Glutamatergic neuron (in vitro differentiated cells): ENCODE measurements around the gene RBM15. TPM values are rescaled to one million over a fixed set of nuclear protein-coding genes. Genes with fewer than 3 reads are reported as not detected.
A peak's percentile ranks its signal among the peaks of the same experiment; 100 is the strongest.

Source experiments
- DNase-seq: peaks from one replicate; pipeline ENCODE4 v3.0.0; 2022
- H3K27ac Mint-ChIP-seq: one replicate; pipeline ENCODE4 v1.8.0; 2020; ENCODE audit warnings: mild to moderate bottlenecking, mixed read lengths, inconsistent platforms; ENCODE audit not compliant: unreplicated experiment
- H3K27me3 Mint-ChIP-seq: one replicate; pipeline ENCODE4 v1.8.0; 2020; ENCODE audit warnings: mild to moderate bottlenecking, moderate library complexity, mixed read lengths, inconsistent platforms; ENCODE audit not compliant: unreplicated experiment
- H3K36me3 Mint-ChIP-seq: one replicate; pipeline ENCODE4 v1.8.0; 2020; ENCODE audit warnings: mild to moderate bottlenecking, mixed read lengths, inconsistent platforms; ENCODE audit not compliant: unreplicated experiment
- H3K4me1 Mint-ChIP-seq: one replicate; pipeline ENCODE4 v1.8.0; 2020; ENCODE audit warnings: mild to moderate bottlenecking, low read depth, mixed read lengths, inconsistent platforms; ENCODE audit not compliant: unreplicated experiment
- H3K4me3 Mint-ChIP-seq: one replicate; pipeline ENCODE4 v1.8.0; 2020; ENCODE audit warnings: mild to moderate bottlenecking, mixed read lengths, inconsistent platforms; ENCODE audit not compliant: unreplicated experiment
- H3K9me3 Mint-ChIP-seq: one replicate; pipeline ENCODE4 v1.8.0; 2020; ENCODE audit warnings: mild to moderate bottlenecking, moderate library complexity, mixed read lengths, inconsistent platforms; ENCODE audit not compliant: unreplicated experiment
- CTCF ChIP-seq: fragments of 200-600 bp; sonication (generic); IDR thresholded peaks from one replicate; pipeline ENCODE4 v1.5.0; 2021; ENCODE audit not compliant: partially characterized antibody, unreplicated experiment
- long read RNA-seq: library from polyadenylated mRNA; unstranded; transcript quantifications from one replicate; pipeline ENCODE4 v2.0.0, GENCODE V29; 2020; ENCODE audit not compliant: unreplicated experiment
- total RNA-seq: library from RNA; stranded (reverse); fragmentation: NEBNext Ultra II Directional; extraction: Animal tissue kit (Norgen Biotek cat#: 25700); gene quantifications from one replicate; pipeline ENCODE4 v1.2.1, GENCODE V29; 2021; ENCODE audit not compliant: unreplicated experiment

Gene RBM15
- total RNA-seq = 27.3 TPM
- long read RNA-seq = 0 reads

GRCh38 chr1:110338886-110339406 lies at the start of gene RBM15:
Gene RBM15, plus strand, starts transcription at chr1:110339377. Its CDS starts 29 bp downstream, at chr1:110339406.
- peaks cover 22% of the 10 kb centered on the region for H3K4me1 Mint-ChIP-seq
- H3K27ac Mint-ChIP-seq = peak within 1 kb of the TSS; percentile 97
- H3K27me3 Mint-ChIP-seq = peaks cover 4% of the 10 kb centered on the region
- H3K36me3 Mint-ChIP-seq = no peaks in the 10 kb centered on the region
- no peak for TF ChIP-seq CTCF
- peaks cover 4% of the 10 kb centered on the region for H3K9me3 Mint-ChIP-seq
- DNase-seq = peak; percentile 93
- H3K4me3 Mint-ChIP-seq = peak within 1 kb of the TSS; percentile 96

GRCh38 chr1:110291241-110292030 lies 47.7 kb upstream of the RBM15 start:
- TF ChIP-seq CTCF = no peak
- Mint-ChIP-seq H3K4me1 (peaks cover 23% of the 10 kb centered on the region), H3K36me3 (no peaks in the 10 kb centered on the region), H3K4me3 (peak overlapping the region; percentile 35), H3K9me3 (peaks cover 4% of the 10 kb centered on the region), H3K27ac (peak overlapping the region; percentile 57), H3K27me3 (peaks cover 3% of the 10 kb centered on the region)
- DNase-seq = no peak

- Mint-ChIP-seq H3K27ac (peak overlapping the region; percentile 57), H3K9me3 (peaks cover 4% of the 10 kb centered on the region), H3K27me3 (peaks cover 3% of the 10 kb centered on the region), H3K36me3 (no peaks in the 10 kb centered on the region), H3K4me1 (peaks cover 23% of the 10 kb centered on the region), H3K4me3 (peak overlapping the region; percentile 35)
- no peak for TF ChIP-seq CTCF
- DNase-seq = no peak
These were observed 47.0 kb upstream of the RBM15 start for GRCh38 chr1:110292031-110292741.

GRCh38 chr1:110293601-110294104 lies 45.5 kb upstream of the RBM15 start:
- Mint-ChIP-seq H3K9me3 (peaks cover 4% of the 10 kb centered on the region), H3K4me3 (no peak overlapping the region), H3K27me3 (peaks cover 3% of the 10 kb centered on the region), H3K27ac (no peak overlapping the region), H3K36me3 (no peaks in the 10 kb centered on the region), H3K4me1 (peaks cover 23% of the 10 kb centered on the region)
- DNase-seq = no peak
- no peak for TF ChIP-seq CTCF
